ENCODE results near the gene CASKIN2. TPM values are rescaled to one million over a fixed set of nuclear protein-coding genes. Genes with fewer than 3 reads are reported as not detected.
A peak's percentile ranks its signal among the peaks of the same experiment; 100 is the strongest.

Gene CASKIN2
- total and polyA plus RNA-seq, 3 experiments from 2014 or later: 0.15 to 11.1 (median 6.9) TPM

DNA sequence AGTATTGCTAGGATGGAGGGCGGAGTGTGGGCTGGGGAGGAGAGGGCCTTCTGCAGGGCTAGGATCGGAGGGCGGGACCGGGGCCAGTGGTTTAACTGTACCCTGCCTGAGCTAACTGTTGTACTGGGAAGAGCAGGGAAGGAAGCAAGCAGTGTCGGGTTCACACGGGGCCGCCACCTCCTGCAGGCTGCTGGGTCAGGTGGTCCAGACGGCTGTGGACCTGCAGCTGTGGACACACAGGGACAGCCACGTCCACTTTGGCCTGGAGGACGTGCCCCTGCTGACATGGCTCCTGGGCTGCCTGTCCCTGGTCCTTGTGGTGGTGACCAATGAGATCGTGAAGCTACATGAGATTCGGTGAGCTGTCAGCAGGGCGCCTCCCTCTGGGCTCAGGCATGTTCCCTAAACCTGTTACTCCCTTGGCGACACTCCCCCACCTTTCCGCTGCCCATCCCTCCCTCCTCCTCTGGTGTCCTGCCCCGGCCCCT lies 16.6 kb downstream of the CASKIN2 start:
- H3K27me3 Mint-ChIP-seq: no peaks in the 10 kb centered on the region
- peak overlapping the region in 2 of 8 donors; percentile 50 to 72 for H3K27ac Mint-ChIP-seq
- no peak for DNase-seq
- ChIA-PET POLR2A (no interaction called here), CTCF (interaction anchor here (1.2 kb wide), 1 partner anchor 18 kb away, joined by 4 read pairs; no protein-coding TSS in a partner anchor)
- peaks cover 0 to 63% (median 4%) of the 10 kb centered on the region in 3 donors for H3K36me3 Mint-ChIP-seq
- Histone ChIP-seq H3K4me3 (ENCODE audit: low read length) (no peak overlapping the region), H3K27me3 (ENCODE audit: insufficient read depth, low read length, poor library complexity, severe bottlenecking) (no peaks in the 10 kb centered on the region), H3K9me3 (ENCODE audit: low read length) (no peaks in the 10 kb centered on the region), H3K4me1 (ENCODE audit: insufficient read depth, low read length) (no peaks in the 10 kb centered on the region), H3K27ac (ENCODE audit: low read depth, low read length) (no peak overlapping the region), H3K36me3 (ENCODE audit: insufficient read depth, low read length) (peaks cover 9% of the 10 kb centered on the region)
- H3K4me3 Mint-ChIP-seq: no peak overlapping the region
- no peaks in the 10 kb centered on the region for H3K4me1 Mint-ChIP-seq
- H3K9me3 Mint-ChIP-seq: no peaks in the 10 kb centered on the region

DNA sequence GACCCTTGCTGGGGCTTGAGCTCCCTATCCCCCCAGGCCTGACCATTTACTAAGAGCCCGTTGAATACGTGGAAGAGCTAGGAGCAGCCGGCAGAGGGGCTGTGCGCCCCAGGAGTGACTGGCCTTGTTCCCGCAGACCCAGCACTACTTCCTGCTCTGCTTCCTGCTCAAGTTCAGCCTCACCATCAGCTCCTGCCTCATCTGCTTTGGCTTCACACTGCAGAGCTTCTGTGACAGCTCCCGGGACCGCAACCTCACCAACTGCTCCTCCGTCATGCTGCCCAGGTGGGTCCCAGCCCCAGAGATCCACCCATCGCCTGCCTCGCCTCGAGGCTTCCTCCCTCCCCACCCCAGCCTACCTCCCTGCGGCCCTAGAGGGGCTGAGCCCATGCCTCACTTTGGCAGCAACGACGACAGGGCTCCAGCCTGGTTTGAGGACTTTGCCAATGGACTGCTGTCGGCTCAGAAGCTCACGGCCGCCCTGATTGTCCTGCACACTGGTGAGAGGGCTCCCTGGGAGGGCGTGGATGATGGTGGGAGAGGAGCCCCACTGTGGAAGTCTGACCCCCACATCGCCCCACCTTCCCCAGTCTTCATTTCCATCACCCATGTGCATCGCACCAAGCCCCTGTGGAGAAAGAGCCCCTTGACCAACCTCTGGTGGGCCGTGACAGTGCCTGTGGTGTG lies 17.2 kb downstream of the CASKIN2 start:
- Mint-ChIP-seq H3K9me3 (no peaks in the 10 kb centered on the region), H3K4me3 (no peak overlapping the region), H3K36me3 (peaks cover 0 to 69% (median 4%) of the 10 kb centered on the region in 3 donors), H3K27me3 (no peaks in the 10 kb centered on the region), H3K4me1 (no peaks in the 10 kb centered on the region), H3K27ac (peak overlapping the region in 3 of 8 donors; percentile 28 to 72 (median 47))
- POLR2A ChIA-PET: no interaction called here
- Histone ChIP-seq H3K4me1 (ENCODE audit: insufficient read depth, low read length) (no peaks in the 10 kb centered on the region), H3K9me3 (ENCODE audit: low read length) (no peaks in the 10 kb centered on the region), H3K27me3 (ENCODE audit: insufficient read depth, low read length, poor library complexity, severe bottlenecking) (no peaks in the 10 kb centered on the region), H3K4me3 (ENCODE audit: low read length) (no peak overlapping the region), H3K36me3 (ENCODE audit: insufficient read depth, low read length) (peaks cover 9% of the 10 kb centered on the region), H3K27ac (ENCODE audit: low read depth, low read length) (no peak overlapping the region)
- CTCF ChIA-PET: interaction anchor here (1.2 kb wide), 1 partner anchor 17 kb away, joined by 4 read pairs; no protein-coding TSS in a partner anchor
- DNase-seq: no peak

DNA sequence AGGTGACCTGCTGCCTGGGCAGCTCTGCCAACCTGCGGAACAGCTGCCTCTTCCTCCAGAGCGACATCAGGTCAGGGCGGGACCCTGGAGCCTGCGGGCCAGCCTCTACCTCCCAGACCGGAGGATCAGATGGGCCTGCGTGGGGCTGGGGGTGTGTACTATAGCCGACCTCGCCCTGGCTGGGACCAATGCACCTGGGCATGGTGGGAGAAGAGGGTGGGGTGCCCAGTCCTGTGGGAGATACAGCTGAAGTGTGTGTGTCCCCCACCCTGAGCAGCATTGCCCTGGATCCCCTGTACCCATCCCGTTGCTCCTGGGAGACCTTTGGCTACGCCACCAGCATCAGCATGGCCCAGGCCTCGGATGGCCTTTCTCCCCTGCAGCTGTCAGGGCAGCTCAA lies 19.3 kb downstream of the CASKIN2 start:
- H3K9me3 Mint-ChIP-seq: no peaks in the 10 kb centered on the region
- H3K36me3 ChIP-seq (ENCODE audit: insufficient read depth, low read length): peaks cover 9% of the 10 kb centered on the region
- no peak overlapping the region for H3K4me3 Mint-ChIP-seq
- H3K27me3 ChIP-seq (ENCODE audit: insufficient read depth, low read length, poor library complexity, severe bottlenecking): no peaks in the 10 kb centered on the region
- CTCF ChIA-PET: no interaction called here
- no peaks in the 10 kb centered on the region for H3K4me1 ChIP-seq (ENCODE audit: insufficient read depth, low read length)
- peak overlapping the region in 1 of 8 donors; percentile 60 for H3K27ac Mint-ChIP-seq
- no peak for DNase-seq
- H3K4me3 ChIP-seq (ENCODE audit: low read length): no peak overlapping the region
- H3K27ac ChIP-seq (ENCODE audit: low read depth, low read length): no peak overlapping the region
- no peaks in the 10 kb centered on the region for H3K27me3 Mint-ChIP-seq
- H3K36me3 Mint-ChIP-seq: peaks cover 0 to 86% (median 4%) of the 10 kb centered on the region in 3 donors
- H3K9me3 ChIP-seq (ENCODE audit: low read length): no peaks in the 10 kb centered on the region
- no peaks in the 10 kb centered on the region for H3K4me1 Mint-ChIP-seq
- POLR2A ChIA-PET: no interaction called here

DNA sequence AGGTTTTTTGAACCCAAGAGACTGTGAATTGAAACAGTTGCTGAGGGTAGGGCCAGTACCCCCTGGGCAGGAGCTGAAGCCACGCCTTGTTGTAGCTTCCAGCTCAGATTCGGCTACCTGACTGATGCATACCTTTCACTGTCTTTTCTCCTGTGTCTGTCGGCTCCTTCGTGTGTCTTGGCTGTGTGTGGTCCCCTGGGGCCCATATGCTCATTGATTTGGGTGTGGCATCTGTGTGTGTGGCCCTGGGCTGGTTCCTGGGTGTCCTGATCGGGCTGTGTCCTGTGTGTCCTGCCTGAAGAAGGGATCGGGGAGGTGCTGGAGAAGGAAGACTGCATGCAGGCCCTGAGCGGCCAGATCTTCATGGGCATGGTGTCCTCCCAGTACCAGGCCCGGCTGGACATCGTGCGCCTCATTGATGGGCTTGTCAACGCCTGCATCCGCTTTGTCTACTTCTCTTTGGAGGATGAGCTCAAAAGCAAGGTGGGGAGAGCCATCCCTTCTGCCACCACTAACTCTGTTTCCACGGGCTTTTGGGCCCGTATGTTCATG lies 20.9 kb downstream of the CASKIN2 start:
- Histone ChIP-seq H3K27me3 (ENCODE audit: insufficient read depth, low read length, poor library complexity, severe bottlenecking) (no peaks in the 10 kb centered on the region), H3K4me1 (ENCODE audit: insufficient read depth, low read length) (no peaks in the 10 kb centered on the region), H3K36me3 (ENCODE audit: insufficient read depth, low read length) (peaks cover 9% of the 10 kb centered on the region), H3K9me3 (ENCODE audit: low read length) (no peaks in the 10 kb centered on the region), H3K4me3 (ENCODE audit: low read length) (no peak overlapping the region), H3K27ac (ENCODE audit: low read depth, low read length) (no peak overlapping the region)
- CTCF ChIA-PET: no interaction called here
- Mint-ChIP-seq H3K9me3 (no peaks in the 10 kb centered on the region), H3K27ac (no peak overlapping the region), H3K27me3 (no peaks in the 10 kb centered on the region), H3K36me3 (peaks cover 0 to 80% (median 4%) of the 10 kb centered on the region in 3 donors), H3K4me3 (no peak overlapping the region), H3K4me1 (peaks cover 0 to 2% (median 0%) of the 10 kb centered on the region in 3 donors)
- DNase-seq: no peak
- POLR2A ChIA-PET: no interaction called here

DNA sequence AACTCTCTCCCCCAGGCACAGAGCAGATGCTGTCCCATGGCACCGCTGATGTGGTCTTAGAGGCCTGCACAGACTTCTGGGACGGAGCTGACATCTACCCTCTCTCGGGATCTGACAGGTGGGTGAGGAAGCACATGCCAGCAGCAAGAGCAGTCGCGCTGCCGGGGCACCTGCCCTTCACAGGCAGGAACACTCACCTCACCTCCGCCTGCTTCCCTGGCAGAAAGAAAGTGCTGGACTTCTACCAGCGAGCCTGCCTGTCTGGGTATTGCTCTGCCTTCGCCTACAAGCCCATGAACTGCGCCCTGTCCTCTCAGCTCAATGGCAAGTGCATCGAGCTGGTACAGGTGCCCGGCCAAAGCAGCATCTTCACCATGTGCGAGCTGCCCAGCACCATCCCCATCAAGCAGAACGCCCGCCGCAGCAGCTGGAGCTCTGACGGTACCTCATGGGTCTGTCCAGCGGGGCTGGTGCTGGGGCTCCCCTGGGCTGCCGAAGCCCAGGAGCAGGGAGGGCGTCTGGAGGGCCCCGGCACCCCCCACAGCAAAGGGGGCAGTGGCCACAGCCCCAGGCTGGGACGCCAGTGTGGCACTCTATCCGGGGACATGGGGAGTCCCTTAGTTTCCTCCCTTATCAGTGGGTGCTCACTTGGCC lies 21.7 kb downstream of the CASKIN2 start:
- CTCF ChIA-PET: no interaction called here
- Histone ChIP-seq H3K9me3 (ENCODE audit: low read length) (no peaks in the 10 kb centered on the region), H3K4me3 (ENCODE audit: low read length) (no peak overlapping the region), H3K27me3 (ENCODE audit: insufficient read depth, low read length, poor library complexity, severe bottlenecking) (no peaks in the 10 kb centered on the region), H3K4me1 (ENCODE audit: insufficient read depth, low read length) (peaks cover 2% of the 10 kb centered on the region), H3K36me3 (ENCODE audit: insufficient read depth, low read length) (peaks cover 9% of the 10 kb centered on the region), H3K27ac (ENCODE audit: low read depth, low read length) (no peak overlapping the region)
- H3K27ac Mint-ChIP-seq: peak overlapping the region in 1 of 8 donors; percentile 27
- DNase-seq: no peak
- POLR2A ChIA-PET: interaction anchor here (0.5 kb wide), 1 partner anchor 386 kb away, joined by 3 read pairs; no protein-coding TSS in a partner anchor
- no peaks in the 10 kb centered on the region for H3K27me3 Mint-ChIP-seq
- H3K9me3 Mint-ChIP-seq: no peaks in the 10 kb centered on the region
- H3K4me1 Mint-ChIP-seq: peaks cover 0 to 4% (median 2%) of the 10 kb centered on the region in 3 donors
- peaks cover 0 to 72% (median 4%) of the 10 kb centered on the region in 3 donors for H3K36me3 Mint-ChIP-seq
- H3K4me3 Mint-ChIP-seq: no peak overlapping the region

DNA sequence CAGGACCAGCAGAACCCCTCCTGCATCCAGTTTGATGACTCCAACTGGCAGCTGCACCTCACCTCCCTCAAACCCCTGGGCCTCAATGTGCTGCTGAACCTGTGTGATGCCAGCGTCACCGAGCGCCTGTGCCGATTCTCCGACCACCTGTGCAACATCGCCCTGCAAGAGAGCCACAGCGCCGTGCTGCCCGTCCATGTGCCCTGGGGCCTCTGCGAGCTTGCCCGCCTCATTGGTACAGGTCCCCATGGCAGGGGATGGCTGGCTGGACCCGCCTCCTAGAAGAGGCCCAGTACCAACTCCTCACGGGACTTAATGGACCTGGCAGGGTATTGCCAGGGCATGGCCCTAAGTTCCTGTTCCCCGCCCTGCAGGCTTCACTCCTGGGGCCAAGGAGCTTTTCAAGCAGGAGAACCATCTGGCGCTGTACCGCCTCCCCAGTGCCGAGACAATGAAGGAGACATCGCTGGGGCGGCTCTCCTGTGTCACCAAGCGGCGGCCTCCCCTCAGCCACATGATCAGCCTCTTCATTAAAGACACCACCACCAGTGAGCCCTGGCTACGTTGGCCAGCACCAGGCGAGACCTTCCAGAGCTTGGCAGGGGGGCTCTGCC lies 22.7 kb downstream of the CASKIN2 start:
- no peaks in the 10 kb centered on the region for H3K27me3 Mint-ChIP-seq
- peak overlapping the region in 1 of 8 donors; percentile 64 for H3K27ac Mint-ChIP-seq
- peaks cover 0 to 63% (median 4%) of the 10 kb centered on the region in 3 donors for H3K36me3 Mint-ChIP-seq
- H3K27me3 ChIP-seq (ENCODE audit: insufficient read depth, low read length, poor library complexity, severe bottlenecking): no peaks in the 10 kb centered on the region
- CTCF ChIA-PET: no interaction called here
- POLR2A ChIA-PET: no interaction called here
- no peak for DNase-seq
- no peaks in the 10 kb centered on the region for H3K9me3 ChIP-seq (ENCODE audit: low read length)
- H3K4me1 Mint-ChIP-seq: peaks cover 3 to 12% (median 5%) of the 10 kb centered on the region in 3 donors
- H3K4me1 ChIP-seq (ENCODE audit: insufficient read depth, low read length): peaks cover 11% of the 10 kb centered on the region
- peaks cover 9% of the 10 kb centered on the region for H3K36me3 ChIP-seq (ENCODE audit: insufficient read depth, low read length)
- H3K4me3 ChIP-seq (ENCODE audit: low read length): no peak overlapping the region
- H3K4me3 Mint-ChIP-seq: no peak overlapping the region
- H3K27ac ChIP-seq (ENCODE audit: low read depth, low read length): no peak overlapping the region
- no peaks in the 10 kb centered on the region for H3K9me3 Mint-ChIP-seq

DNA sequence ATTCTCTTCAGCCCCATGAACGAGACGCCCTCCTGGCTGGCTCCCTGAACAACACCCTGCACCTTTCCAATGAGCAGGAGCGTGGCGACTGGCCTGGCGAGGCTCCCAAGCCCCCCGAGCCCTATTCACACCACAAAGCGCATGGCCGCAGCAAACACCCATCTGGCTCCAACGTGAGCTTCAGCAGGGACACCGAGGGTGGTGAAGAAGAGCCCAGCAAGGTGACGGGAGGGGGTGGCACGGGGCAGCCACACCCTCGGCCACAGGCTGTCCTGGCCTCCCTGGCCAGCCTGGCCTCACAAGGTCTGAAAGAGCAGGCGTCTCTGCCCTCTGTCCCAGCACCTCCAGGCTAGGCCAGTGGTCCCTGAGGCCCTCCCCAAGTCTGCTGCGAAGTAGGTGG lies 23.7 kb downstream of the CASKIN2 start:
- no peak overlapping the region for H3K4me3 Mint-ChIP-seq
- H3K27me3 ChIP-seq (ENCODE audit: insufficient read depth, low read length, poor library complexity, severe bottlenecking): no peaks in the 10 kb centered on the region
- CTCF ChIA-PET: no interaction called here
- H3K4me3 ChIP-seq (ENCODE audit: low read length): no peak overlapping the region
- H3K4me1 Mint-ChIP-seq: peaks cover 13 to 22% (median 14%) of the 10 kb centered on the region in 3 donors
- peaks cover 0 to 58% (median 5%) of the 10 kb centered on the region in 3 donors for H3K36me3 Mint-ChIP-seq
- no peak overlapping the region for H3K27ac ChIP-seq (ENCODE audit: low read depth, low read length)
- H3K27ac Mint-ChIP-seq: no peak overlapping the region
- peaks cover 9% of the 10 kb centered on the region for H3K36me3 ChIP-seq (ENCODE audit: insufficient read depth, low read length)
- no peak for DNase-seq
- no peaks in the 10 kb centered on the region for H3K27me3 Mint-ChIP-seq
- POLR2A ChIA-PET: no interaction called here
- H3K9me3 Mint-ChIP-seq: no peaks in the 10 kb centered on the region
- H3K4me1 ChIP-seq (ENCODE audit: insufficient read depth, low read length): peaks cover 21% of the 10 kb centered on the region
- no peaks in the 10 kb centered on the region for H3K9me3 ChIP-seq (ENCODE audit: low read length)

Data from CD8-positive, alpha-beta memory T cell (primary cell).